NT2/D1 (cell line): ENCODE measurements around the gene ASGR1.

Experiments used
- DNase-seq: peaks from one replicate; pipeline ENCODE4 v3.0.0-alpha.2; 2011; ENCODE audit warnings: low read depth, low spot score
- H3K27me3 ChIP-seq: 2 replicates; pipeline ENCODE4 v1.6.0; 2011; ENCODE audit warnings: mild to moderate bottlenecking; ENCODE audit not compliant: insufficient read length, insufficient read depth
- H3K36me3 ChIP-seq: 2 replicates; pipeline ENCODE4 v1.6.1; 2011; ENCODE audit warnings: mild to moderate bottlenecking, low read length, mixed read lengths; ENCODE audit not compliant: insufficient read depth, insufficient read length
- H3K4me1 ChIP-seq: 2 replicates; pipeline ENCODE4 v1.5.1; 2011; ENCODE audit not compliant: insufficient read depth, insufficient read length
- H3K4me3 ChIP-seq: 2 replicates; pipeline ENCODE4 v1.5.1; 2011; ENCODE audit warnings: low read depth; ENCODE audit not compliant: insufficient read length
- H3K9ac ChIP-seq: 2 replicates; pipeline ENCODE4 v1.6.0; 2011; ENCODE audit warnings: low read depth; ENCODE audit not compliant: insufficient read length
- H3K9me3 ChIP-seq: 2 replicates; pipeline ENCODE4 v1.5.1; 2011; ENCODE audit warnings: mild to moderate bottlenecking, low read length; ENCODE audit not compliant: insufficient read depth
- SUZ12 ChIP-seq: IDR thresholded peaks from 2 replicates; pipeline ENCODE4 v1.6.1; 2011; ENCODE audit not compliant: insufficient read length, insufficient read depth; ENCODE audit errors: extremely low read depth
- YY1 ChIP-seq: IDR thresholded peaks from 2 replicates; pipeline ENCODE4 v1.6.1; 2011; ENCODE audit not compliant: insufficient read length, insufficient read depth
- ZNF274 ChIP-seq: IDR thresholded peaks from 2 replicates; pipeline ENCODE4 v1.6.1; 2011; ENCODE audit warnings: mild to moderate bottlenecking, low read depth, low read length

Gene ASGR1

DNA sequence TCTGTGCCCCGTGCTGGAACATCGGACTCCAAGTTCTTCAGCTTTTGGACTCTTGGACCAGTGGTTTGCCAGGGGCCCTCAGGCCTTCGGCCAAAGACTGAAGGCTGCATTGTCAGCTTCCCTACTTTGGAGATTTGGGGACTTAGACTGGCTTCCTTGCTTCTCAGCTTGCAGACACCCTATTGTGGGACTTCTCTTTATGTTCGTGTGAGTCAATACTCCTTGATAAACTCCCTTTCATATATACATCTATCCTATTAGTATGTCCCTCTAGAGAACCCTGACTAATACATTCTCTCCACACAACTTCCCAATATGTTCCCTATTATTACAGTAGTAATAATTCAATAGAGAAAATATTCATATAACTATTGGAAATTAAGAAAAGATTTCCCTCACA lies 55.3 kb downstream of the ASGR1 start:
- TF ChIP-seq ZNF274: no peak
- no peak for TF ChIP-seq SUZ12
- TF ChIP-seq YY1: no peak
- no peak overlapping the region for H3K4me3 ChIP-seq
- no peak for DNase-seq
- H3K36me3 ChIP-seq: no peaks in the 10 kb centered on the region
- H3K9me3 ChIP-seq: no peaks in the 10 kb centered on the region
- no peaks in the 10 kb centered on the region for H3K27me3 ChIP-seq
- H3K9ac ChIP-seq: no peak overlapping the region
- H3K4me1 ChIP-seq: no peaks in the 10 kb centered on the region
